Calu3 (cell line): Measurements from ENCODE around the gene ASPHD1. TPM values are rescaled to one million over a fixed set of nuclear protein-coding genes. Genes with fewer than 3 reads are reported as not detected.
"Not testable (repeated sequence)": the region's sequence is repeated elsewhere in the genome, so short reads cannot be mapped to it uniquely, and the experiment has no call there.

ENCODE experiments used
- BruUV-seq: library from RNA; stranded (reverse); fragments of 400-500 nt; replicated peaks from 2 replicates; lab custom pipeline; 2021; lab: Mats Ljungman, UMichigan
- CTCF ChIA-PET: fragments of 300-600 bp; sonication (Branson Sonifier 250); formaldehyde crosslinking; loops from one replicate; lab custom pipeline; 2022; ENCODE audit warnings: antibody characterized with exemption; lab: Charles Lee
- DNase-seq: peaks from one replicate; pipeline ENCODE4 v3.0.0; 2022
- H3K27ac Mint-ChIP-seq: one replicate; pipeline ENCODE4 v1.8.0; 2022; ENCODE audit warnings: mixed read lengths; ENCODE audit not compliant: unreplicated experiment
- H3K27me3 Mint-ChIP-seq: one replicate; pipeline ENCODE4 v1.8.0; 2022; ENCODE audit warnings: mixed read lengths; ENCODE audit not compliant: unreplicated experiment
- H3K36me3 Mint-ChIP-seq: one replicate; pipeline ENCODE4 v1.8.0; 2022; ENCODE audit warnings: mild to moderate bottlenecking, moderate library complexity, mixed read lengths; ENCODE audit not compliant: insufficient read depth, unreplicated experiment
- H3K4me1 Mint-ChIP-seq: one replicate; pipeline ENCODE4 v1.8.0; 2022; ENCODE audit warnings: mild to moderate bottlenecking, low read depth, mixed read lengths; ENCODE audit not compliant: unreplicated experiment
- H3K4me3 Mint-ChIP-seq: one replicate; pipeline ENCODE4 v1.8.0; 2022; ENCODE audit warnings: mild to moderate bottlenecking, low read depth, moderate library complexity, mixed read lengths; ENCODE audit not compliant: unreplicated experiment
- H3K9me3 Mint-ChIP-seq: one replicate; pipeline ENCODE4 v1.8.0; 2022; ENCODE audit warnings: low read depth, mixed read lengths; ENCODE audit not compliant: unreplicated experiment
- CTCF ChIP-seq: fragments of 200-600 bp; IDR thresholded peaks from one replicate; pipeline ENCODE4 v1.8.0; 2022; ENCODE audit warnings: antibody characterized with exemption; ENCODE audit not compliant: unreplicated experiment
- intact Hi-C: fragments of 100-400 bp; cut with micrococcal nuclease; formaldehyde crosslinking; loops from one replicate; pipeline ENCODE4 v1.10.0; 2022; ENCODE audit not compliant: unreplicated experiment
- total RNA-seq: library from RNA; stranded (reverse); gene quantifications from 2 replicates; pipeline ENCODE4 v1.2.3, GENCODE V29; 2022

Gene ASPHD1
- total RNA-seq, 1 experiment from 2014 or later, result 54.1 TPM

GRCh38 chr16:29868396-29869009, 31.8 kb upstream of the ASPHD1 start:
- H3K4me1 Mint-ChIP-seq, result no peaks in the 10 kb centered on the region
- no TSS peak for BruUV-seq
- intact Hi-C loops, result no loop called here
- CTCF ChIA-PET, result interaction anchor here (2.2 kb wide), 1 partner anchor 20 kb away, joined by 8 read pairs; no protein-coding TSS in a partner anchor
- peaks cover 5% of the 10 kb centered on the region for H3K36me3 Mint-ChIP-seq
- no peak for DNase-seq
- H3K27me3 Mint-ChIP-seq, result peaks cover 13% of the 10 kb centered on the region
- no peak for TF ChIP-seq CTCF
- H3K4me3 Mint-ChIP-seq, result no peak overlapping the region
- H3K9me3 Mint-ChIP-seq, result no peaks in the 10 kb centered on the region
- no peak overlapping the region for H3K27ac Mint-ChIP-seq

- BruUV-seq, H3K9me3 Mint-ChIP-seq, H3K4me3 Mint-ChIP-seq, intact Hi-C loops, H3K4me1 Mint-ChIP-seq, H3K36me3 Mint-ChIP-seq, DNase-seq, H3K27ac Mint-ChIP-seq: not testable (repeated sequence)
- H3K27me3 Mint-ChIP-seq, result peaks cover 13% of the 10 kb centered on the region
- CTCF ChIA-PET, result interaction anchor here (2.2 kb wide), 1 partner anchor 21 kb away, joined by 8 read pairs; no protein-coding TSS in a partner anchor
These were observed 31.2 kb upstream of the ASPHD1 start for GRCh38 chr16:29869067-29869466.

- H3K36me3 Mint-ChIP-seq, result peaks cover 3% of the 10 kb centered on the region
- no peaks in the 10 kb centered on the region for H3K9me3 Mint-ChIP-seq
- no peaks in the 10 kb centered on the region for H3K4me1 Mint-ChIP-seq
- no peak overlapping the region for H3K27ac Mint-ChIP-seq
- DNase-seq, result no peak
- BruUV-seq, result no TSS peak
- no peak for TF ChIP-seq CTCF
- CTCF ChIA-PET, result no interaction called here
- H3K27me3 Mint-ChIP-seq, result peaks cover 13% of the 10 kb centered on the region
- no peak overlapping the region for H3K4me3 Mint-ChIP-seq
- intact Hi-C loops, result no loop called here
These were observed 28.3 kb upstream of the ASPHD1 start for GRCh38 chr16:29871822-29872546.

GRCh38 chr16:29873319-29873718, 27.0 kb upstream of the ASPHD1 start:
- peaks cover 2% of the 10 kb centered on the region for H3K27me3 Mint-ChIP-seq
- H3K9me3 Mint-ChIP-seq, result no peaks in the 10 kb centered on the region
- CTCF ChIA-PET, result no interaction called here
- H3K27ac Mint-ChIP-seq, result no peak overlapping the region
- H3K36me3 Mint-ChIP-seq, result peaks cover 12% of the 10 kb centered on the region
- DNase-seq, result no peak
- TF ChIP-seq CTCF, result no peak
- H3K4me1 Mint-ChIP-seq, result no peaks in the 10 kb centered on the region
- no TSS peak for BruUV-seq
- H3K4me3 Mint-ChIP-seq, result no peak overlapping the region
- intact Hi-C loops, result no loop called here
